Hepatocyte (in vitro differentiated cells): ENCODE data around the gene LSM4.

Experiments
- CTCF ChIP-seq: fragments of 200-600 bp; sonication (generic); IDR thresholded peaks from 2 replicates; pipeline ENCODE4 v1.5.1; 2016; ENCODE audit warnings: antibody characterized with exemption, mild to moderate bottlenecking; ENCODE audit not compliant: poor library complexity
- EZH2phosphoT487 ChIP-seq: fragments of 200-600 bp; sonication (generic); IDR thresholded peaks from one replicate; pipeline ENCODE4 v1.6.1; 2018; ENCODE audit warnings: antibody characterized with exemption, mild to moderate bottlenecking, low read depth, moderate library complexity; ENCODE audit not compliant: unreplicated experiment, severe bottlenecking

- TF ChIP-seq EZH2phosphoT487 = no peak
- TF ChIP-seq CTCF = no peak
Observed at GRCh38 chr19:18289471-18290301, 33.2 kb downstream of the LSM4 start.
